ENCODE data around the gene PIAS1.
"Not testable (repeated sequence)": the region's sequence is repeated elsewhere in the genome, so short reads cannot be mapped to it uniquely, and the experiment has no call there.

Gene PIAS1
- total RNA-seq = 82.7 to 104 (median 97.7) reads per million in 4 donors

- peak; percentile 89 to 95 (median 91) for DNase-seq
Measured at GRCh38 chr15:68053701-68054627, at the start of gene PIAS1. Gene PIAS1, plus strand, starts transcription at chr15:68054315. Its CDS starts 12 bp downstream, at chr15:68054327.

GRCh38 chr15:68007642-68008041 lies 46.5 kb upstream of the PIAS1 start:
- DNase-seq = not testable (repeated sequence)

- no peak for DNase-seq
Measured at GRCh38 chr15:68010361-68011153, 43.6 kb upstream of the PIAS1 start.

GRCh38 chr15:68012911-68013310 lies 41.2 kb upstream of the PIAS1 start:
- no peak for DNase-seq

- no peak for DNase-seq
Measured at GRCh38 chr15:68014219-68014618, 39.9 kb upstream of the PIAS1 start.

- no peak for DNase-seq
Measured at GRCh38 chr15:68015244-68015643, 38.9 kb upstream of the PIAS1 start.

- no peak for DNase-seq
Measured at GRCh38 chr15:68017201-68017600, 36.9 kb upstream of the PIAS1 start.

- DNase-seq = no peak
Measured at GRCh38 chr15:68018797-68019444, 35.2 kb upstream of the PIAS1 start.

- no peak for DNase-seq
Measured at GRCh38 chr15:68019814-68020525, 34.1 kb upstream of the PIAS1 start.

- no peak for DNase-seq
Measured at GRCh38 chr15:68020685-68021084, 33.4 kb upstream of the PIAS1 start.

- no peak for DNase-seq
Measured at GRCh38 chr15:68022061-68022460, 32.1 kb upstream of the PIAS1 start.

GRCh38 chr15:68023307-68024101 lies 30.6 kb upstream of the PIAS1 start:
- no peak for DNase-seq

- no peak for DNase-seq
Measured at GRCh38 chr15:68025835-68026424, 28.2 kb upstream of the PIAS1 start.

GRCh38 chr15:68027388-68027787 lies 26.7 kb upstream of the PIAS1 start:
- no peak for DNase-seq

GRCh38 chr15:68028137-68028887 lies 25.8 kb upstream of the PIAS1 start:
- DNase-seq = no peak

- DNase-seq = no peak
Measured at GRCh38 chr15:68028888-68029207, 25.3 kb upstream of the PIAS1 start.

GRCh38 chr15:68029959-68030358 lies 24.2 kb upstream of the PIAS1 start:
- no peak for DNase-seq

- no peak for DNase-seq
Measured at GRCh38 chr15:68031404-68031803, 22.7 kb upstream of the PIAS1 start.

- DNase-seq = no peak
Measured at GRCh38 chr15:68032672-68033071, 21.4 kb upstream of the PIAS1 start.

- DNase-seq = no peak
Measured at GRCh38 chr15:68034081-68034480, 20.0 kb upstream of the PIAS1 start.

All from T-helper 1 cell (primary cell).